CD14-positive monocyte (primary cell): ENCODE results near the gene NR2C2. TPM values are rescaled to one million over a fixed set of nuclear protein-coding genes. Genes with fewer than 3 reads are reported as not detected.
A peak's percentile ranks its signal among the peaks of the same experiment; 100 is the strongest.

Experiments used
- DNase-seq, 3 donors: peaks; one replicate each; pipeline ENCODE4 v3.0.0-alpha.2; 2011 to 2022
- H2AFZ ChIP-seq: 2 replicates; pipeline ENCODE4 v1.6.0; 2012; ENCODE audit warnings: mild to moderate bottlenecking, low read depth, low read length, inconsistent platforms; ENCODE audit not compliant: insufficient read depth, poor library complexity, severe bottlenecking
- H3K27ac ChIP-seq, 2 donors: 1 replicate in 1 of 2; 2 replicates in 1 of 2; pipeline ENCODE4 v1.5.1; 2012 to 2013; ENCODE audit warnings: low read length in 2 of 2, control low read depth in 1 of 2, inconsistent platforms in 1 of 2, low read depth in 1 of 2, mild to moderate bottlenecking in 1 of 2
- H3K27me3 ChIP-seq, 2 donors: one replicate each; pipeline versions ENCODE4 v1.6.0 to v1.6.1; 2011 to 2013; ENCODE audit warnings: low read length in 2 of 2; ENCODE audit not compliant: control insufficient read depth in 2 of 2, insufficient read depth in 2 of 2
- H3K36me3 ChIP-seq, 2 donors: replicated peaks in 1 of 2; 1 replicate in 1 of 2; 2 replicates in 1 of 2; pipeline versions ENCODE4 v1.5.1 to v1.6.1; 2012 to 2013; ENCODE audit warnings: low read length in 2 of 2, control low read depth in 1 of 2, inconsistent platforms in 1 of 2, mild to moderate bottlenecking in 1 of 2; ENCODE audit not compliant: insufficient read depth in 2 of 2, control insufficient read depth in 1 of 2
- H3K4me1 ChIP-seq, 2 donors: 1 replicate in 1 of 2; 2 replicates in 1 of 2; pipeline versions ENCODE4 v1.5.1 to v1.6.1; 2012 to 2013; ENCODE audit warnings: low read length in 2 of 2, control low read depth in 1 of 2, inconsistent platforms in 1 of 2, mild to moderate bottlenecking in 1 of 2, moderate library complexity in 1 of 2; ENCODE audit not compliant: insufficient read depth in 2 of 2, control insufficient read depth in 1 of 2
- H3K4me2 ChIP-seq: replicated peaks from 2 replicates; pipeline ENCODE3; 2012; ENCODE audit warnings: low read length, moderate library complexity, mild to moderate bottlenecking; ENCODE audit not compliant: poor library complexity, severe bottlenecking; ENCODE audit errors: extremely low read depth
- H3K4me3 ChIP-seq, 3 experiments: fragments of 200-600 bp in 1 of 3; sonication (generic) in 1 of 3; replicated peaks in 1 of 3; 1 replicate in 2 of 3; 2 replicates in 1 of 3; pipeline ENCODE4 v1.5.1; 2011 to 2013; ENCODE audit warnings: low read length in 3 of 3, mild to moderate bottlenecking in 3 of 3, control low read depth in 2 of 3, low read depth in 2 of 3, inconsistent platforms in 1 of 3, moderate library complexity in 1 of 3
- H3K79me2 ChIP-seq: 2 replicates; pipeline ENCODE4 v1.6.0; 2012; ENCODE audit warnings: mild to moderate bottlenecking, control low read depth, inconsistent platforms, low read length, moderate library complexity; ENCODE audit not compliant: insufficient read depth
- H3K9ac ChIP-seq: 2 replicates; pipeline ENCODE4 v1.6.0; 2017; ENCODE audit warnings: low read length, mild to moderate bottlenecking; ENCODE audit not compliant: insufficient read depth, poor library complexity, severe bottlenecking
- H3K9me3 ChIP-seq, 2 donors: replicated peaks in 1 of 2; 1 replicate in 1 of 2; 2 replicates in 1 of 2; pipeline versions ENCODE4 v1.5.1 to v1.6.1; 2012 to 2013; ENCODE audit warnings: low read length in 2 of 2, control low read depth in 1 of 2; ENCODE audit not compliant: control insufficient read depth in 1 of 2, insufficient read depth in 1 of 2
- H4K20me1 ChIP-seq: 2 replicates; pipeline ENCODE4 v1.6.0; 2012; ENCODE audit warnings: mild to moderate bottlenecking, low read length, control low read depth, moderate library complexity; ENCODE audit not compliant: insufficient read depth
- H3K27ac Mint-ChIP-seq, 7 donors: one replicate each; pipeline ENCODE4 v1.8.0; 2020; ENCODE audit warnings: mild to moderate bottlenecking in 7 of 7, mixed read lengths in 7 of 7, moderate library complexity in 6 of 7, inconsistent platforms in 2 of 7
- H3K27me3 Mint-ChIP-seq, 3 donors: one replicate each; pipeline ENCODE4 v1.8.0; 2021 to 2022; ENCODE audit warnings: low read depth in 3 of 3, mild to moderate bottlenecking in 3 of 3, mixed read lengths in 3 of 3, moderate library complexity in 3 of 3, inconsistent platforms in 1 of 3
- H3K36me3 Mint-ChIP-seq, 2 donors: one replicate each; pipeline ENCODE4 v1.8.0; 2020; ENCODE audit warnings: mixed read lengths in 2 of 2, inconsistent platforms in 1 of 2, mild to moderate bottlenecking in 1 of 2
- H3K4me1 Mint-ChIP-seq: one replicate; pipeline ENCODE4 v1.8.0; 2020; ENCODE audit warnings: mild to moderate bottlenecking, mixed read lengths
- H3K4me3 Mint-ChIP-seq, 2 donors: one replicate each; pipeline ENCODE4 v1.8.0; 2020; ENCODE audit warnings: mild to moderate bottlenecking in 2 of 2, mixed read lengths in 2 of 2, moderate library complexity in 1 of 2
- H3K9me3 Mint-ChIP-seq, 7 donors: one replicate each; pipeline ENCODE4 v1.8.0; 2020 to 2022; ENCODE audit warnings: mixed read lengths in 7 of 7, mild to moderate bottlenecking in 6 of 7, moderate library complexity in 6 of 7, inconsistent platforms in 2 of 7
- WGBS: methylation state at CpG from one replicate; pipeline ENCODE4 v1.1.5; 2013; ENCODE audit warnings: missing lambda C conversion rate; ENCODE audit not compliant: insufficient coverage; 5-methylcytosine and 5-hydroxymethylcytosine counted together
- intact Hi-C, 2 donors: fragments of 100-400 bp; cut with micrococcal nuclease; formaldehyde crosslinking; loops; one replicate each; pipeline versions ENCODE4 v1.15.0 to v1.15.1; 2023
- polyA plus RNA-seq, 3 donors: library from polyadenylated mRNA; depleted of rRNA in 1 of 3; unstranded in 2 of 3; stranded (reverse) in 1 of 3; fragments of 300-500 nt in 2 of 3; fragments of >200 nt in 1 of 3; fragmentation: Illumina TruSeq in 2 of 3; gene quantifications; 1 replicate in 2 of 3; 2 replicates in 1 of 3; pipeline ENCODE4 v1.2.3, GENCODE V29; 2012 to 2021
- TF ChIP-seq, protein P1 (sequence below): fragments of 200-600 bp; IDR thresholded peaks from one replicate; pipeline ENCODE4 v1.8.0; 2022; ENCODE audit warnings: antibody characterized with exemption, mild to moderate bottlenecking

Gene NR2C2
- polyA plus RNA-seq, 3 donors = 3.4 to 24.9 (median 3.8) TPM

DNA sequence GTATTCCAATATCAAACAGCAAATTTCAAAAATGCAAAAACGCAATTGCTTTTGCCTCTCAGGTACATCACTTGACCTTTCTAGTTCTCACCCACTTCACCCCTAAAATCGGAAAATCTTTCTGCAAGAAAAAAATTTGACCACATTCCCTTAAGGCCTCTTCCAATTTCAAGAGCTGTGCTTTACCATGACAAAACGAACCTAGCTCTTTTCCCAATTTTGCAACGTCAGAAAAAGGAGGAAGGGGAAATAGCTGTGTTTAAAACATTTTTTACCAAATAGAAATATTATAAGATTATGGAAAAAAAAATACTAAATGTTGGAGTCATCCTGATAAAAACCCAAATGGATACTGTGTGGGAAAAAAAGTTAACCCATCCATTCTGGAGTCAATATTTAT is 1.1 kb upstream of the NR2C2 start:
- Mint-ChIP-seq H3K4me3 (peak overlapping the region; percentile 87 to 90), H3K27ac (peak overlapping the region in 6 of 7 donors; percentile 3 to 100 (median 96)), H3K4me1 (peaks cover 29% of the 10 kb centered on the region), H3K36me3 (peaks cover 32 to 35% of the 10 kb centered on the region in 2 donors), H3K27me3 (no peaks in the 10 kb centered on the region), H3K9me3 (no peaks in the 10 kb centered on the region)
- peak overlapping the region; percentile 77 for H2AFZ ChIP-seq
- peak overlapping the region in 1 of 2 donors; percentile 98 for H3K27ac ChIP-seq
- peak overlapping the region; percentile 71 for H3K4me2 ChIP-seq
- peaks cover 22 to 29% of the 10 kb centered on the region in 2 donors for H3K4me1 ChIP-seq
- peak overlapping the region; percentile 95 for H3K9ac ChIP-seq
- no peak for DNase-seq
- intact Hi-C loops = loop anchor here (2.0 to 10.0 kb wide), 7 partner anchors 119 to 769 kb away; partner anchors contain the start of genes CCDC174 (in 2 of the 2), BTD (in 1 of the 2), HACL1 (in 1 of the 2) and LSM3 (in 1 of the 2)
- peaks cover 19 to 40% of the 10 kb centered on the region in 2 donors for H3K36me3 ChIP-seq
- H3K27me3 ChIP-seq = no peaks in the 10 kb centered on the region
- peaks cover 48% of the 10 kb centered on the region for H4K20me1 ChIP-seq
- H3K4me3 ChIP-seq = peak overlapping the region; percentile 74 to 90 (median 84)
- WGBS = 89% methylated on average over 1 of the region's 4 CpGs
- peaks cover 71% of the 10 kb centered on the region for H3K79me2 ChIP-seq
- TF ChIP-seq, protein P1, sequence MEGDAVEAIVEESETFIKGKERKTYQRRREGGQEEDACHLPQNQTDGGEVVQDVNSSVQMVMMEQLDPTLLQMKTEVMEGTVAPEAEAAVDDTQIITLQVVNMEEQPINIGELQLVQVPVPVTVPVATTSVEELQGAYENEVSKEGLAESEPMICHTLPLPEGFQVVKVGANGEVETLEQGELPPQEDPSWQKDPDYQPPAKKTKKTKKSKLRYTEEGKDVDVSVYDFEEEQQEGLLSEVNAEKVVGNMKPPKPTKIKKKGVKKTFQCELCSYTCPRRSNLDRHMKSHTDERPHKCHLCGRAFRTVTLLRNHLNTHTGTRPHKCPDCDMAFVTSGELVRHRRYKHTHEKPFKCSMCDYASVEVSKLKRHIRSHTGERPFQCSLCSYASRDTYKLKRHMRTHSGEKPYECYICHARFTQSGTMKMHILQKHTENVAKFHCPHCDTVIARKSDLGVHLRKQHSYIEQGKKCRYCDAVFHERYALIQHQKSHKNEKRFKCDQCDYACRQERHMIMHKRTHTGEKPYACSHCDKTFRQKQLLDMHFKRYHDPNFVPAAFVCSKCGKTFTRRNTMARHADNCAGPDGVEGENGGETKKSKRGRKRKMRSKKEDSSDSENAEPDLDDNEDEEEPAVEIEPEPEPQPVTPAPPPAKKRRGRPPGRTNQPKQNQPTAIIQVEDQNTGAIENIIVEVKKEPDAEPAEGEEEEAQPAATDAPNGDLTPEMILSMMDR = no peak
- H3K9me3 ChIP-seq = no peaks in the 10 kb centered on the region

GRCh38 chr3:14946739-14947099 is 664 bp upstream of the NR2C2 start:
- H3K27me3 Mint-ChIP-seq = no peaks in the 10 kb centered on the region
- peak overlapping the region; percentile 71 for H3K4me2 ChIP-seq
- H2AFZ ChIP-seq = peak overlapping the region; percentile 77
- WGBS = 0% methylated on average over 7 of the region's 8 CpGs
- H3K27ac ChIP-seq = peak overlapping the region; percentile 97 to 98
- H3K9ac ChIP-seq = peak overlapping the region; percentile 95
- H3K27ac Mint-ChIP-seq = peak overlapping the region; percentile 94 to 100 (median 96)
- TF ChIP-seq, protein P1 = no peak
- peaks cover 22 to 29% of the 10 kb centered on the region in 2 donors for H3K4me1 ChIP-seq
- peaks cover 45% of the 10 kb centered on the region for H4K20me1 ChIP-seq
- H3K4me3 ChIP-seq = peak overlapping the region; percentile 74 to 90 (median 84)
- peak overlapping the region; percentile 87 to 90 for H3K4me3 Mint-ChIP-seq
- intact Hi-C loops = loop anchor here (2.0 to 10.0 kb wide), 7 partner anchors 118 to 769 kb away; partner anchors contain the start of genes CCDC174 (in 2 of the 2), BTD (in 1 of the 2), HACL1 (in 1 of the 2) and LSM3 (in 1 of the 2)
- H3K79me2 ChIP-seq = peaks cover 76% of the 10 kb centered on the region
- peaks cover 19 to 40% of the 10 kb centered on the region in 2 donors for H3K36me3 ChIP-seq
- DNase-seq = peak in 2 of 3 donors; percentile 12 to 15
- no peaks in the 10 kb centered on the region for H3K27me3 ChIP-seq
- no peaks in the 10 kb centered on the region for H3K9me3 ChIP-seq
- H3K36me3 Mint-ChIP-seq = peaks cover 32 to 38% of the 10 kb centered on the region in 2 donors
- no peaks in the 10 kb centered on the region for H3K9me3 Mint-ChIP-seq
- peaks cover 26% of the 10 kb centered on the region for H3K4me1 Mint-ChIP-seq
